ENCODE data around the gene HTR1A. TPM values are rescaled to one million over a fixed set of nuclear protein-coding genes. Genes with fewer than 3 reads are reported as not detected.

The HTR1A gene
- polyA plus RNA-seq, 1 donor (not counting 4 experiments of a cell fraction or from before 2014, with no cell fraction given), result not detected

GRCh38 chr5:63919763-63920478 is 42.3 kb downstream of the HTR1A start:
- Histone ChIP-seq H3K27me3 (ENCODE audit: control insufficient read depth, extremely low read depth, insufficient read depth, low read length) (no peaks in the 10 kb centered on the region), H3K36me3 (ENCODE audit: control insufficient read depth in 2 of 2, extremely low read depth in 1 of 2, insufficient read depth in 2 of 2, low read length in 2 of 2) (no peaks in the 10 kb centered on the region), H3K4me2 (ENCODE audit: control insufficient read depth, extremely low read depth, insufficient read depth, low read depth, low read length) (no peak overlapping the region), H3K9ac (ENCODE audit: control insufficient read depth, extremely low read depth, insufficient read depth, low read length) (no peak overlapping the region), H3K9me1 (ENCODE audit: control insufficient read depth, extremely low read depth, insufficient read depth, low read length) (no peaks in the 10 kb centered on the region), H3K79me2 (ENCODE audit: control insufficient read depth, insufficient read depth, low read length) (no peaks in the 10 kb centered on the region), H3K4me1 (ENCODE audit: control insufficient read depth, extremely low read depth, insufficient read depth, low read length) (no peaks in the 10 kb centered on the region), H4K20me1 (ENCODE audit: control insufficient read depth, extremely low read depth, insufficient read depth, low read length) (no peaks in the 10 kb centered on the region), H3K4me3 (ENCODE audit: control insufficient read depth in 2 of 3, extremely low read depth in 1 of 3, insufficient read depth in 2 of 3, low read depth in 1 of 3, low read length in 3 of 3) (no peak overlapping the region), H2AFZ (ENCODE audit: control insufficient read depth, low read length) (no peak overlapping the region), H3K27ac (ENCODE audit: control insufficient read depth, insufficient read depth, low read length) (no peak overlapping the region), H3K9me3 (ENCODE audit: control insufficient read depth, low read depth, low read length) (no peaks in the 10 kb centered on the region)
- FAIRE-seq (no peak), DNase-seq (ENCODE audit: low read depth, low spot score) (no peak)
- no peak for TF ChIP-seq EZH2 (IDR thresholded peaks at IDR 0.05; ENCODE audit: low read length)
- no peak for TF ChIP-seq CTCF (optimal IDR thresholded peaks at IDR 0.05 in 1 of 3, IDR thresholded peaks at IDR 0.05 in 1 of 3, conservative IDR thresholded peaks at IDR 0.05 in 1 of 3; ENCODE audit: extremely low read depth in 1 of 3, insufficient read depth in 2 of 3, low read length in 3 of 3)
- dilution Hi-C loops (cut with MboI; ENCODE audit: extremely low pct_ligation_motif_present, low sequenced_read_pairs), result no loop called here

- Histone ChIP-seq H3K27me3 (ENCODE audit: control insufficient read depth, extremely low read depth, insufficient read depth, low read length) (no peaks in the 10 kb centered on the region), H3K79me2 (ENCODE audit: control insufficient read depth, insufficient read depth, low read length) (no peaks in the 10 kb centered on the region), H3K4me1 (ENCODE audit: control insufficient read depth, extremely low read depth, insufficient read depth, low read length) (no peaks in the 10 kb centered on the region), H3K9me3 (ENCODE audit: control insufficient read depth, low read depth, low read length) (no peaks in the 10 kb centered on the region), H3K27ac (ENCODE audit: control insufficient read depth, insufficient read depth, low read length) (no peak overlapping the region), H3K9ac (ENCODE audit: control insufficient read depth, extremely low read depth, insufficient read depth, low read length) (no peak overlapping the region), H3K4me2 (ENCODE audit: control insufficient read depth, extremely low read depth, insufficient read depth, low read depth, low read length) (no peak overlapping the region), H2AFZ (ENCODE audit: control insufficient read depth, low read length) (no peak overlapping the region), H3K9me1 (ENCODE audit: control insufficient read depth, extremely low read depth, insufficient read depth, low read length) (no peaks in the 10 kb centered on the region), H4K20me1 (ENCODE audit: control insufficient read depth, extremely low read depth, insufficient read depth, low read length) (no peaks in the 10 kb centered on the region), H3K4me3 (ENCODE audit: control insufficient read depth in 2 of 3, extremely low read depth in 1 of 3, insufficient read depth in 2 of 3, low read depth in 1 of 3, low read length in 3 of 3) (no peak overlapping the region), H3K36me3 (ENCODE audit: control insufficient read depth in 2 of 2, extremely low read depth in 1 of 2, insufficient read depth in 2 of 2, low read length in 2 of 2) (no peaks in the 10 kb centered on the region)
- DNase-seq (ENCODE audit: low read depth, low spot score) (no peak), FAIRE-seq (no peak)
- TF ChIP-seq EZH2 (IDR thresholded peaks at IDR 0.05; ENCODE audit: low read length) (no peak), CTCF (optimal IDR thresholded peaks at IDR 0.05 in 1 of 3, IDR thresholded peaks at IDR 0.05 in 1 of 3, conservative IDR thresholded peaks at IDR 0.05 in 1 of 3; ENCODE audit: extremely low read depth in 1 of 3, insufficient read depth in 2 of 3, low read length in 3 of 3) (no peak)
- dilution Hi-C loops (cut with MboI; ENCODE audit: extremely low pct_ligation_motif_present, low sequenced_read_pairs), result no loop called here
These were observed 45.5 kb downstream of the HTR1A start for GRCh38 chr5:63916786-63917185.
